Measurements from ENCODE around the gene SP4. TPM values are rescaled to one million over a fixed set of nuclear protein-coding genes. Genes with fewer than 3 reads are reported as not detected.

SP4 gene
- total and polyA plus RNA-seq, 2 of the 4 experiments (the other 2 are of a cell fraction), result 0.97 to 5.9 TPM

DNA sequence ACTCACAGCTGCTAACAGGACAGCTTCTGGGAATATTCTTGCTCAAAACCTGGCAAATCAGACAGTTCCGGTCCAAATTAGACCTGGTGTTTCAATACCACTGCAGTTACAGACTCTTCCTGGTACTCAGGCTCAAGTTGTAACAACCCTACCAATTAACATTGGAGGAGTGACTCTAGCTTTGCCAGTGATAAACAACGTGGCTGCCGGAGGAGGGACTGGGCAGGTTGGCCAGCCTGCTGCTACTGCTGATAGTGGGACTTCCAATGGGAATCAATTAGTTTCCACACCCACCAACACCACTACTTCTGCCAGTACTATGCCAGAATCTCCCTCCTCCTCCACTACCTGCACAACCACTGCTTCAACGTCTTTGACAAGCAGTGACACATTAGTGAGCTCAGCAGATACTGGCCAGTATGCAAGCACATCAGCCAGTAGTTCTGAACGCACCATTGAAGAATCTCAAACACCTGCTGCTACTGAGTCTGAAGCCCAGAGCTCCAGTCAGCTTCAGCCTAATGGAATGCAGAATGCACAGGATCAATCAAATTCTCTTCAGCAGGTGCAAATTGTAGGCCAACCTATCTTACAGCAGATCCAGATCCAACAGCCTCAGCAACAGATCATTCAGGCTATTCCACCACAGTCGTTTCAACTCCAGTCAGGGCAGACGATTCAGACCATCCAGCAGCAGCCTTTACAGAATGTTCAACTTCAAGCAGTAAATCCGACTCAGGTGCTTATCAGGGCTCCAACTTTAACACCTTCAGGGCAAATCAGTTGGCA is 2.1 kb downstream of the SP4 start (continued):
- TF ChIP-seq RAD21 (IDR thresholded peaks at IDR 0.05; ENCODE audit: low read length), result no peak

DNA sequence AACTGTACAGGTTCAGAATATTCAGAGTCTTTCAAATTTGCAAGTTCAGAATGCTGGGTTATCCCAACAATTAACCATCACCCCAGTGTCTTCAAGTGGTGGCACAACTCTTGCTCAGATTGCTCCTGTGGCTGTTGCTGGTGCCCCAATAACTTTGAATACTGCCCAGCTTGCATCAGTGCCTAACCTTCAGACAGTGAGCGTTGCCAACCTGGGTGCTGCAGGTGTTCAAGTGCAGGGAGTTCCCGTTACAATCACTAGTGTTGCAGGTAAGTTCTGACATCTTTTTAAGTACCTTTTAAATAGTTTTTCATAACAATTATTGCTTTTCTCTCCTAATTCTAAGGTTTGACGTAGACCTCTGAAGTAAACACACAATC is 2.7 kb downstream of the SP4 start:
- H3K9ac ChIP-seq (ENCODE audit: low read depth, low read length), result no peak overlapping the region
- H3K27me3 ChIP-seq (ENCODE audit: control insufficient read depth, insufficient read depth, low read length), result no peaks in the 10 kb centered on the region
- no peak overlapping the region for H2BK15ac ChIP-seq (ENCODE audit: low read depth, low read length)
- H3K4ac ChIP-seq (ENCODE audit: low read depth, low read length), result no peak overlapping the region
- H3K4me2 ChIP-seq (ENCODE audit: low read depth, low read length), result no peak overlapping the region
- POLR2A ChIA-PET (ENCODE audit: unreplicated experiment), result no interaction called here
- no peak overlapping the region for H2AFZ ChIP-seq (replicated peaks; ENCODE audit: low read length, poor library complexity)
- peaks cover 4% of the 10 kb centered on the region for H3K9me1 ChIP-seq (ENCODE audit: insufficient read depth, low read length)
- no peak overlapping the region for H2AK5ac ChIP-seq (ENCODE audit: low read depth, low read length)
- intact Hi-C loops (cut with micrococcal nuclease), result no loop called here
- no peaks in the 10 kb centered on the region for H3K9me3 ChIP-seq (ENCODE audit: control insufficient read depth, insufficient read depth, low read length)
- peaks cover 0 to 2% of the 10 kb centered on the region in 2 experiments; a peak in 2 of 4 replicates for H3K79me1 ChIP-seq (ENCODE audit: low read depth in 1 of 2, low read length in 2 of 2)
- dilution Hi-C loops (cut with HindIII; ENCODE audit: low sequenced_read_pairs, unreplicated experiment), result no loop called here
- peaks cover 4% of the 10 kb centered on the region; the same call in 1 of the 2 replicates for H3K4me1 ChIP-seq (ENCODE audit: control insufficient read depth, insufficient read depth, low read length)
- ATAC-seq (ENCODE audit: low read depth), result no peak
- H4K91ac ChIP-seq (ENCODE audit: insufficient read depth, low read depth, low read length), result no peak overlapping the region
- H3K56ac ChIP-seq (ENCODE audit: extremely low read depth, insufficient read depth, low read length), result no peak overlapping the region
- H3K23ac ChIP-seq (ENCODE audit: low read depth, low read length), result no peak overlapping the region
- H2BK20ac ChIP-seq (ENCODE audit: low read depth, low read length), result no peak overlapping the region
- TF ChIP-seq, protein P1, sequence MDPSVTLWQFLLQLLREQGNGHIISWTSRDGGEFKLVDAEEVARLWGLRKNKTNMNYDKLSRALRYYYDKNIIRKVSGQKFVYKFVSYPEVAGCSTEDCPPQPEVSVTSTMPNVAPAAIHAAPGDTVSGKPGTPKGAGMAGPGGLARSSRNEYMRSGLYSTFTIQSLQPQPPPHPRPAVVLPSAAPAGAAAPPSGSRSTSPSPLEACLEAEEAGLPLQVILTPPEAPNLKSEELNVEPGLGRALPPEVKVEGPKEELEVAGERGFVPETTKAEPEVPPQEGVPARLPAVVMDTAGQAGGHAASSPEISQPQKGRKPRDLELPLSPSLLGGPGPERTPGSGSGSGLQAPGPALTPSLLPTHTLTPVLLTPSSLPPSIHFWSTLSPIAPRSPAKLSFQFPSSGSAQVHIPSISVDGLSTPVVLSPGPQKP (IDR thresholded peaks at IDR 0.05; ENCODE audit: borderline replicate concordance, low read depth, low read length), result no peak
- TF ChIP-seq CHD1 (IDR thresholded peaks at IDR 0.05; ENCODE audit: low read depth, low read length), result no peak
- no peak for TF ChIP-seq RCOR1 (IDR thresholded peaks at IDR 0.05; ENCODE audit: insufficient replicate concordance, low read length)
- TF ChIP-seq MXI1 (IDR thresholded peaks at IDR 0.05; ENCODE audit: borderline replicate concordance, low read depth, low read length), result no peak
- TF ChIP-seq CEBPB (IDR thresholded peaks at IDR 0.05; ENCODE audit: low read depth, low read length), result no peak
- TF ChIP-seq MAZ (IDR thresholded peaks at IDR 0.05; ENCODE audit: borderline replicate concordance, low read depth, low read length), result no peak
- no peak for TF ChIP-seq NFE2L2 (IDR thresholded peaks at IDR 0.05; ENCODE audit: low read depth, low read length)
- TF ChIP-seq SMC3 (IDR thresholded peaks at IDR 0.05; ENCODE audit: low read depth, low read length), result no peak
- no peak overlapping the region for H3K14ac ChIP-seq (replicated peaks; ENCODE audit: low read depth, low read length)
- no peak overlapping the region for H2AK9ac ChIP-seq (replicated peaks; ENCODE audit: low read depth, low read length, poor library complexity)
- no peak overlapping the region for H3K27ac ChIP-seq (ENCODE audit: insufficient read depth, low read length)
- in situ Hi-C loops (cut with MboI; ENCODE audit: low sequenced_read_pairs), result no loop called here
- no peak overlapping the region for H2BK5ac ChIP-seq (ENCODE audit: low read depth, low read length, poor library complexity, severe bottlenecking)
- H4K8ac ChIP-seq (ENCODE audit: low read depth in 2 of 2, low read length in 2 of 2), result no peak overlapping the region
- no peaks in the 10 kb centered on the region for H3K36me3 ChIP-seq (ENCODE audit: control insufficient read depth, insufficient read depth, low read length)
- CTCF ChIA-PET, result no interaction called here
- no CpG with 5 or more reads among the region's 3 CpGs for WGBS, 2 experiments (ENCODE audit: extremely low coverage in 2 of 2, insufficient read length in 1 of 2)
- BruUV-seq (replicated peaks), result no TSS peak
- no peak overlapping the region for H2BK120ac ChIP-seq (ENCODE audit: low read depth, low read length)
- H4K20me1 ChIP-seq (ENCODE audit: insufficient read depth, low read length), result no peaks in the 10 kb centered on the region
- H3K18ac ChIP-seq (ENCODE audit: low read depth, low read length), result no peak overlapping the region
- H4K5ac ChIP-seq (ENCODE audit: low read depth, low read length), result no peak overlapping the region
- no peak overlapping the region for H3K4me3 ChIP-seq (ENCODE audit: insufficient read depth, low read depth, low read length)
- no peak for DNase-seq
